ENCODE data around the gene FAH.

Gene FAH

DNA sequence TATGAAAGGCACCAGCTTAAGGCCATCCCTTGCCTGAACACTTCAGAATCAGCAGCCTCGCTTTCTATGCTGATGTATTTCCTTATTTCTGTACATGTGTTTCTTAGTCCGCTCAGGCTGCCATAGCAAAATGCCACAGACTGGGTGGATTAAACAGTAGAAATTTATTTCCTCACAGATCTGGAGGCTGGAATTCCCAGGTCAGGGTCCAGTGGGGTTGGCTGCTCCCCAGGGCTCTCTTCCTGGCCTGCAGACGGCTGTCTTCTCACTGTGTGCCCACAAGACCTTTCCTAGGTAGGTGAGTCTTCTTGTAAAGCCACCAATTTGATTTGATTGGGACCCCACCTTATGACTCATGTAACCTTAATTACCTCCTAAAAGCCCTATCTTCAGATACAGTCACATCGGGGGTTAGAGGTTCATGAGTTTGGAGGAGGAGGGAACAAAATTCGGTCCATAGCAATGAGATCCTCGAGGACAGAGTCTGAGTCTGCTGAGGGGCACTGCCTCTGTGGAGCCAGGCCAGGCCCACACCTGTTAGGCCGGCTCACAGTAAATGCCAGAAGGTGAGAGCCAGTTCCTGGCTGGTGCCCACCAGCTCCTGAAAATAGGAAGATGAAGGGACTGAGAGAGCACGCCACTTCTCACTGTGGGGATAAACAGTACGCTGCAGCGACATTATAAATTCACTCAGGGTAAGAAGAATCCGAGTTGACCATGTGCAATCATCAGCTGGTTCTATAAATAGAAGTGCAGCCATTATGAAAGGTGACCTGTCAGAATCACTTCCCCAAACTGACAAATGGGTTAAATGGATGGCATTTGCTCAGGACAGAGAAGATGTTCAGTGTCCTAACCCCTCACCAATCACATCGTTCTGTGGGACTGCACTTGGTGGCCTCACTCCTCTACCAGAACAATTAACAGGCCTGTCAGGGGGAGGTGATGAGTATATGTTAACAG lies 58.1 kb downstream of the FAH start:
- Histone ChIP-seq H3K36me3 (ENCODE audit: control insufficient read depth, insufficient read depth, low read length) (no peaks in the 10 kb centered on the region), H3K9ac (ENCODE audit: low read length) (no peak overlapping the region), H3K27ac (ENCODE audit: low read depth, low read length) (no peak overlapping the region), H3K4me1 (ENCODE audit: control insufficient read depth, insufficient read depth, low read length) (no peaks in the 10 kb centered on the region), H3K4me3 (ENCODE audit: low read length) (no peak overlapping the region), H3K27me3 (ENCODE audit: control insufficient read depth, insufficient read depth, low read length) (no peaks in the 10 kb centered on the region)

GRCh38 chr15:80211976-80212375 lies 59.2 kb downstream of the FAH start:
- H3K27ac ChIP-seq (ENCODE audit: low read depth, low read length) = no peak overlapping the region
- no peaks in the 10 kb centered on the region for H3K27me3 ChIP-seq (ENCODE audit: control insufficient read depth, insufficient read depth, low read length)
- H3K36me3 ChIP-seq (ENCODE audit: control insufficient read depth, insufficient read depth, low read length) = no peaks in the 10 kb centered on the region
- H3K4me3 ChIP-seq (ENCODE audit: low read length) = no peak overlapping the region
- no peaks in the 10 kb centered on the region for H3K4me1 ChIP-seq (ENCODE audit: control insufficient read depth, insufficient read depth, low read length)
- no peak overlapping the region for H3K9ac ChIP-seq (ENCODE audit: low read length)

DNA sequence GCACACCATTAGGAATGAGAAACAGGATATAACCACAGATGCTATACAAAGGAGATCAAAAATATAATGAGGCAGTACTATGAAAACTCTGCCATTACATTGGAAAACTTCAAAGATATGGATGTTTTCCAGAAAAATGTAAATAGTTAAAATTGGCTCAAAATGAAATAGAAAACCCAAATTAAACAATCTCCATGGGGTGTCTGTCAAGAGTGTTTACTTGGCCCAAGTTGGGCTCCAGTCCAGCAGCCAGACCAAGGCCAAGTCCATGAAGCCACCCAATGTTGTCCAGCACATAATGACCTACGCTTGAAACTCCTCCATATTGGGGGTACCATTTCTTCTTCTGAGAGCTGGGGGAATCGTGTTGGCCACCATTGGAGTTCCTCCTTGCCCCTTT lies 62.1 kb downstream of the FAH start:
- H3K9ac ChIP-seq (ENCODE audit: low read length) = no peak overlapping the region
- H3K4me3 ChIP-seq (ENCODE audit: low read length) = no peak overlapping the region
- no peak overlapping the region for H3K27ac ChIP-seq (ENCODE audit: low read depth, low read length)
- H3K27me3 ChIP-seq (ENCODE audit: control insufficient read depth, insufficient read depth, low read length) = no peaks in the 10 kb centered on the region
- no peaks in the 10 kb centered on the region for H3K4me1 ChIP-seq (ENCODE audit: control insufficient read depth, insufficient read depth, low read length)
- H3K36me3 ChIP-seq (ENCODE audit: control insufficient read depth, insufficient read depth, low read length) = no peaks in the 10 kb centered on the region

- no peak overlapping the region for H3K4me3 ChIP-seq (ENCODE audit: low read length)
- H3K4me1 ChIP-seq (ENCODE audit: control insufficient read depth, insufficient read depth, low read length) = no peaks in the 10 kb centered on the region
- H3K9ac ChIP-seq (ENCODE audit: low read length) = no peak overlapping the region
- no peaks in the 10 kb centered on the region for H3K27me3 ChIP-seq (ENCODE audit: control insufficient read depth, insufficient read depth, low read length)
- no peak overlapping the region for H3K27ac ChIP-seq (ENCODE audit: low read depth, low read length)
- no peaks in the 10 kb centered on the region for H3K36me3 ChIP-seq (ENCODE audit: control insufficient read depth, insufficient read depth, low read length)
Observed at GRCh38 chr15:80216141-80216540, 63.3 kb downstream of the FAH start.

DNA sequence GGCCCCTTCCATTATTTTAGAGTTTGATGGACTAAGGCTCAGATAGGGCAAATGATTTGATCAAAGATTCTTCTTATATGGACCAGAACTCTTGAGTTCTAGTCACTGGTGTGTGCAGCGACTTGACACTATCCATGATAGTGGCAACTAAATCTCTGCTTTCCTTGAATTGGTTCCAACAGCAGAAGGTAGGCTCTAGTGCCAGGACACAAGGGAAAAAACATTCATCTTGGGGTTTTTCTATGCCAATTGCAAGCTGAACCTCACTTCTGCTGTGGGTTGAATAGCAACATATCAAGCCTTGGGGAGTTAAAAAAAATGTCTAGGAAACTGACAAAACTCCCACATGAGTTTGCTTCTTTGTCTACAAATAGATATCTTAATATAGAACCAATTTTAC lies 64.1 kb downstream of the FAH start:
- H3K9ac ChIP-seq (ENCODE audit: low read length) = no peak overlapping the region
- H3K36me3 ChIP-seq (ENCODE audit: control insufficient read depth, insufficient read depth, low read length) = no peaks in the 10 kb centered on the region
- H3K4me1 ChIP-seq (ENCODE audit: control insufficient read depth, insufficient read depth, low read length) = no peaks in the 10 kb centered on the region
- no peak overlapping the region for H3K27ac ChIP-seq (ENCODE audit: low read depth, low read length)
- no peaks in the 10 kb centered on the region for H3K27me3 ChIP-seq (ENCODE audit: control insufficient read depth, insufficient read depth, low read length)
- no peak overlapping the region for H3K4me3 ChIP-seq (ENCODE audit: low read length)

DNA sequence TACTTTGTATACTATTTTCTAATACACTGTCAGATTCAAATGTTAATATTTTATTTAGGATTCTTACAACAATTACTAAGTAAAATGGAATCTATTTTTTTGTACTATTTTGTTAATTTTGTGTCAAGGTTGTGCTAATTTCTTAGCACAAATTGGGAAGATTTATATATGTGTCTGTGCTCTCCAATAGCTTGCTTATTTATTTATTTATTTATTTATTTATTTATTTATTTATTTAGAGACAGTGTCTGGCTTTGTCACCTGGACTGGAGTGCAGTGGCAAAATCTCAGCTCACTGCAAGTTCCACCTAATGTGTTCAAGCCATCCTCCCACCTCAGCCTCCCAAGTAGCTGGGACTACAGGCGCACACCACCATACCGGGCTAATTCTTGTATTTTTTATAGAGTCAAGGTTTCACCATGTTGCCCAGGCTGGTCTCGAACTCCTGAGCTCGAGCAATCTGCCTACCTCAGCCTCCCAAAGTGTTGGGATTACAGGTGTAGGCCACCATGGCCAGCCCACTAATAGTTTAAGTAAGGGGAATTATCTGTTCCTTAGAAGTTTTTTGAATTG lies 64.6 kb downstream of the FAH start:
- Histone ChIP-seq H3K4me3 (ENCODE audit: low read length) (no peak overlapping the region), H3K9ac (ENCODE audit: low read length) (no peak overlapping the region), H3K36me3 (ENCODE audit: control insufficient read depth, insufficient read depth, low read length) (no peaks in the 10 kb centered on the region), H3K27me3 (ENCODE audit: control insufficient read depth, insufficient read depth, low read length) (no peaks in the 10 kb centered on the region), H3K4me1 (ENCODE audit: control insufficient read depth, insufficient read depth, low read length) (no peaks in the 10 kb centered on the region), H3K27ac (ENCODE audit: low read depth, low read length) (no peak overlapping the region)

DNA sequence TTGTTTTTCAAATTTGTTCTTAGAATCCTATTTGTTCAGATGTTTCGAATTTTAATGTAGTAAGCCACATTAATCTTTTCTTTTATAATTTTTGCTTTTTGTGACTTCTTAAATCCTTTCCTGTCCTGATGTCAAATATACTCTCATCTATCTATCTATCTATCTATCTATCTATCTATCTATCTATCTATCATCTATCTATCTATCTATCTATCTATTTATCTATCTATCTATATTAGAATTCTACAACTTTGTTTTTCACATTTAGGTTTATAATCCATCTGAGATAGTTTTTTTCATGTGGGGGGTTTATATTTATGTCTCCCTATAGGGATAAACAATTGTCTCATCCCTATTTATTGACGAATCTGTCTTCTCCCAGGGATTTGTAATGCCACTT lies 67.2 kb downstream of the FAH start:
- no peaks in the 10 kb centered on the region for H3K4me1 ChIP-seq (ENCODE audit: control insufficient read depth, insufficient read depth, low read length)
- H3K27me3 ChIP-seq (ENCODE audit: control insufficient read depth, insufficient read depth, low read length) = no peaks in the 10 kb centered on the region
- no peak overlapping the region for H3K9ac ChIP-seq (ENCODE audit: low read length)
- no peak overlapping the region for H3K27ac ChIP-seq (ENCODE audit: low read depth, low read length)
- H3K36me3 ChIP-seq (ENCODE audit: control insufficient read depth, insufficient read depth, low read length) = no peaks in the 10 kb centered on the region
- H3K4me3 ChIP-seq (ENCODE audit: low read length) = no peak overlapping the region

GRCh38 chr15:80228959-80229610 lies 76.3 kb downstream of the FAH start:
- Histone ChIP-seq H3K36me3 (ENCODE audit: control insufficient read depth, insufficient read depth, low read length) (no peaks in the 10 kb centered on the region), H3K27me3 (ENCODE audit: control insufficient read depth, insufficient read depth, low read length) (no peaks in the 10 kb centered on the region), H3K9ac (ENCODE audit: low read length) (no peak overlapping the region), H3K4me3 (ENCODE audit: low read length) (no peak overlapping the region), H3K4me1 (ENCODE audit: control insufficient read depth, insufficient read depth, low read length) (no peaks in the 10 kb centered on the region), H3K27ac (ENCODE audit: low read depth, low read length) (no peak overlapping the region)

DNA sequence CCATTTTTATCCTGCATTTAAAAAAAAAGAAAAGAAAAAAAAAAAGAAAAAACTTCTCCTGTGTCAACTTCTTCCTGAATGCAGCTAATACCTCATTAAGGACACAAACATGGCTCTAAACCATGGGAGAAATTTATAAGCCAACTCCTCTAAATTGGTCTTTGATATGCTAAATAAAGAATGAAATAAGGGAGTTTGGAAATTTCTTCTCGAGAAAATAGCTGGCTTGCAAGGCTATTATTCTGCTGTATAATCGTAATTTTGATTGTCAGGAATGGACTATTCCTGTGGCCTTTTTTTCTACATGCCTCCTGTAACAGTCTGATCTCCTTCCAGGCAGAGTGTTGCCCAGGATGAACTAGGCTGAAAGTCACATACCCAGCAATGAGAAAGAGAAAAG lies 78.6 kb downstream of the FAH start:
- no peaks in the 10 kb centered on the region for H3K36me3 ChIP-seq (ENCODE audit: control insufficient read depth, insufficient read depth, low read length)
- H3K9ac ChIP-seq (ENCODE audit: low read length) = no peak overlapping the region
- H3K27ac ChIP-seq (ENCODE audit: low read depth, low read length) = no peak overlapping the region
- no peaks in the 10 kb centered on the region for H3K27me3 ChIP-seq (ENCODE audit: control insufficient read depth, insufficient read depth, low read length)
- no peak overlapping the region for H3K4me3 ChIP-seq (ENCODE audit: low read length)
- no peaks in the 10 kb centered on the region for H3K4me1 ChIP-seq (ENCODE audit: control insufficient read depth, insufficient read depth, low read length)

GRCh38 chr15:80233581-80233980 lies 80.8 kb downstream of the FAH start:
- no peak overlapping the region for H3K4me3 ChIP-seq (ENCODE audit: low read length)
- H3K4me1 ChIP-seq (ENCODE audit: control insufficient read depth, insufficient read depth, low read length) = no peaks in the 10 kb centered on the region
- no peak overlapping the region for H3K27ac ChIP-seq (ENCODE audit: low read depth, low read length)
- H3K36me3 ChIP-seq (ENCODE audit: control insufficient read depth, insufficient read depth, low read length) = no peaks in the 10 kb centered on the region
- H3K9ac ChIP-seq (ENCODE audit: low read length) = no peak overlapping the region
- no peaks in the 10 kb centered on the region for H3K27me3 ChIP-seq (ENCODE audit: control insufficient read depth, insufficient read depth, low read length)

- Histone ChIP-seq H3K4me1 (ENCODE audit: control insufficient read depth, insufficient read depth, low read length) (no peaks in the 10 kb centered on the region), H3K36me3 (ENCODE audit: control insufficient read depth, insufficient read depth, low read length) (no peaks in the 10 kb centered on the region), H3K9ac (ENCODE audit: low read length) (no peak overlapping the region), H3K4me3 (ENCODE audit: low read length) (no peak overlapping the region), H3K27me3 (ENCODE audit: control insufficient read depth, insufficient read depth, low read length) (no peaks in the 10 kb centered on the region), H3K27ac (ENCODE audit: low read depth, low read length) (no peak overlapping the region)
Observed at GRCh38 chr15:80234883-80235282, 82.1 kb downstream of the FAH start.
